Measurements from ENCODE around the gene PSMB3.

PSMB3 gene

DNA sequence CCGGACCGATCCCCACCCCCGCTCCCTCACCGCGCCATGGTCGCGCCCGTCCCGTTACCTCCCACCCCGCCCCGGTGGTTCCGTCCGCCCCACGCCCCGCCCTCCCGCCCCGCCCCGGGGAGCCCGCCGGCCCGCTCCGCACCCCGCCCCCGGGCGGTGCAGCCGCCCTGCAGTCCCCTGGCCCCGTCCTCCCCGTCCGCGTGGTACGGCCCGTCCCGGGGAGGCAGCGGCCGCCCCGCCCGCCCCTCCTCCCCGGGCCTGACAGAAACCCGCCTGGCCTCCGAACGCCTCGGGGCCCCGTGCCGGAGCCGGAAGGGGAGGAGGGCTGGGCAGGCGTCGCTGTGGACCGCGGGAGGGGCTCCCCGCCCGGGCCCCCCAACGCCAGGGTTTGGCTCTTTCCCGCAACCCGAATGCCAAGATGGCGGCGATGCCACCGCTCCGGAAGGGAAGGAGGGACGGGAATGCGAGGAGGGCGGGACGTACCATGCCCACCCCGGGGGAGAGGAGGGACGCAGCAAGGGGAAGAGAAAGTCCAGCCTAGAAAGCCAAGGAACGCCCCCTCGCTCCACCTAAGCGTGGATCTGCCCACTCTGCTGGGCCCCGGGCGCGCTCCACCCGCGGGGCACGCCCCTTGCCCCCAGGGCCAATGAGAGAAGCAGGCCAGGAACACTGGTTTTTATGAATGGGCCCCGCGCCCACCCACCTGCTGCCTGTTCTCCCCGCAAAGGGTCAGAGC is 47.1 kb downstream of the PSMB3 start, which contains the start of gene PIP4K2B:
Gene PIP4K2B (minus strand): TSS at position 56 of the 736 bp plus-strand sequence. CDS start 132 bp downstream, outside the sequence.
- Histone ChIP-seq H4K20me1 (ENCODE audit: insufficient read depth, low read length) (peaks cover 37% of the 10 kb centered on the region), H3K36me3 (ENCODE audit: insufficient read depth, low read length) (peaks cover 63% of the 10 kb centered on the region), H3K27ac (ENCODE audit: low read length) (peak within 1 kb of the TSS; percentile 86), H3K79me2 (ENCODE audit: insufficient read depth, low read length) (peaks cover 45% of the 10 kb centered on the region), H3K9me3 (ENCODE audit: insufficient read depth, low read length, severe bottlenecking) (no peaks in the 10 kb centered on the region), H3K9ac (ENCODE audit: low read depth, low read length) (peak within 1 kb of the TSS; percentile 87), H2AFZ (ENCODE audit: low read depth, low read length) (peak within 1 kb of the TSS; percentile 79), H3K4me2 (ENCODE audit: insufficient read depth, low read length) (peak within 1 kb of the TSS; percentile 86), H3K27me3 (ENCODE audit: insufficient read depth, low read length, poor library complexity) (no peaks in the 10 kb centered on the region), H3K4me1 (ENCODE audit: insufficient read depth, low read length) (peaks cover 40% of the 10 kb centered on the region), H3K4me3 (ENCODE audit: low read depth in 1 of 2, low read length in 2 of 2) (peak within 1 kb of the TSS; percentile 76 to 83)
- DNase-seq (peak; percentile 96), ATAC-seq (ENCODE audit: insufficient read depth, low read depth) (peak; percentile 88)
- TF ChIP-seq, protein P1, sequence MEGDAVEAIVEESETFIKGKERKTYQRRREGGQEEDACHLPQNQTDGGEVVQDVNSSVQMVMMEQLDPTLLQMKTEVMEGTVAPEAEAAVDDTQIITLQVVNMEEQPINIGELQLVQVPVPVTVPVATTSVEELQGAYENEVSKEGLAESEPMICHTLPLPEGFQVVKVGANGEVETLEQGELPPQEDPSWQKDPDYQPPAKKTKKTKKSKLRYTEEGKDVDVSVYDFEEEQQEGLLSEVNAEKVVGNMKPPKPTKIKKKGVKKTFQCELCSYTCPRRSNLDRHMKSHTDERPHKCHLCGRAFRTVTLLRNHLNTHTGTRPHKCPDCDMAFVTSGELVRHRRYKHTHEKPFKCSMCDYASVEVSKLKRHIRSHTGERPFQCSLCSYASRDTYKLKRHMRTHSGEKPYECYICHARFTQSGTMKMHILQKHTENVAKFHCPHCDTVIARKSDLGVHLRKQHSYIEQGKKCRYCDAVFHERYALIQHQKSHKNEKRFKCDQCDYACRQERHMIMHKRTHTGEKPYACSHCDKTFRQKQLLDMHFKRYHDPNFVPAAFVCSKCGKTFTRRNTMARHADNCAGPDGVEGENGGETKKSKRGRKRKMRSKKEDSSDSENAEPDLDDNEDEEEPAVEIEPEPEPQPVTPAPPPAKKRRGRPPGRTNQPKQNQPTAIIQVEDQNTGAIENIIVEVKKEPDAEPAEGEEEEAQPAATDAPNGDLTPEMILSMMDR (IDR thresholded peaks at IDR 0.05; ENCODE audit: borderline replicate concordance, extremely low read depth, low read length, poor library complexity, severe bottlenecking): no peak
- no peak for TF ChIP-seq EZH2 (IDR thresholded peaks at IDR 0.05; ENCODE audit: borderline replicate concordance, low read depth, low read length, severe bottlenecking)

DNA sequence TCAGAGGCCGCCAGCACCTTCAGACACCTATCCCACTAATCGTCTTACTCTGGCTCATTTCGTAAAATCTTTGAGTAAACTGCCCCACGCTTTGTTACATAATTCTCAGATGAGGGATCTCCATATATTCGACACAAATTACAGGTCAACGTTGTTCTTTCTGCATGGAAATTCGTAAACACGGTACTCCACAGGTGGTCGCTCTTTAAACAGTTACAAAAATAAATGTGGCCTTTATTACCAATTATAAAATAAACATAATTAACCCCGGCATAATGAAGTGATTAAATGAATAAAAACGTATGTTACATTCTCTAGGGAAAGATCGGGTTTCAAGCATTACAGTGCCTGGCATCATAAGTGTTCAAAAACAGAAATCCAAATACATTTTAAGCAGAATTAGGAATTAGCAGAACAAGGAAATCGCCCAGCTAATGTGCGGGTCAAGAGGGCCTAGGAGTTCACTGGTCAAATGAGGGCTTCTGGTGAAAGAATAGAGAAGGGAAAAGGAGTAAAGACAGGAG is 47.8 kb downstream of the PSMB3 start:
- H3K9me3 ChIP-seq (ENCODE audit: insufficient read depth, low read length, severe bottlenecking): no peaks in the 10 kb centered on the region
- peak overlapping the region; percentile 67 for H2AFZ ChIP-seq (ENCODE audit: low read depth, low read length)
- peak overlapping the region; percentile 70 for H3K4me2 ChIP-seq (ENCODE audit: insufficient read depth, low read length)
- no peak for ATAC-seq (ENCODE audit: insufficient read depth, low read depth)
- DNase-seq: no peak
- TF ChIP-seq EZH2 (IDR thresholded peaks at IDR 0.05; ENCODE audit: borderline replicate concordance, low read depth, low read length, severe bottlenecking): no peak
- TF ChIP-seq, protein P1 (IDR thresholded peaks at IDR 0.05; ENCODE audit: borderline replicate concordance, extremely low read depth, low read length, poor library complexity, severe bottlenecking): no peak
- H3K27me3 ChIP-seq (ENCODE audit: insufficient read depth, low read length, poor library complexity): no peaks in the 10 kb centered on the region
- peak overlapping the region; percentile 34 to 83; a peak in 3 of 4 replicates for H3K4me3 ChIP-seq (ENCODE audit: low read depth in 1 of 2, low read length in 2 of 2)
- peaks cover 34% of the 10 kb centered on the region for H4K20me1 ChIP-seq (ENCODE audit: insufficient read depth, low read length)
- H3K27ac ChIP-seq (ENCODE audit: low read length): peak overlapping the region; percentile 86
- peaks cover 40% of the 10 kb centered on the region for H3K79me2 ChIP-seq (ENCODE audit: insufficient read depth, low read length)
- peaks cover 40% of the 10 kb centered on the region for H3K4me1 ChIP-seq (ENCODE audit: insufficient read depth, low read length)
- H3K9ac ChIP-seq (ENCODE audit: low read depth, low read length): peak overlapping the region; percentile 87
- peaks cover 66% of the 10 kb centered on the region for H3K36me3 ChIP-seq (ENCODE audit: insufficient read depth, low read length)

DNA sequence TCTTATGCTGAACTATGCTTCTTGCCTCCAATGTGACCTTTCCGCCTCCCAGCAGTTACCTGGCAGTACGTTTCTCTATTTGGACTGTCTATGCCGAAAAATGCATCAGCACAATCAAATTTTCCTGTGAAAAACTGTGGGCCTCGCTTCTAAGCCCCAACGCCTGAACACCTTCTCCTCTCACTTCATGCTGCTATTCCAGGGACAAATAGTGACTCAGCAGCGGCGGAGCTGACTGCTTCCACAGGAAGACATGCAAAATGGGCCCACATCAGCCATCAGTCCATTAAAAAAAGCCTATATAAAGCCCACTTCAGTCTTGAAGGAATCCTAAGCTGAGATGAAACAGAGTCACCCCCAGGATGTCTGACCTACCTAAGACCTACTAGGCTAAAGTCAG is 57.3 kb downstream of the PSMB3 start:
- no peak overlapping the region for H3K9ac ChIP-seq (ENCODE audit: low read depth, low read length)
- no peak overlapping the region for H2AFZ ChIP-seq (ENCODE audit: low read depth, low read length)
- no peak overlapping the region for H3K27ac ChIP-seq (ENCODE audit: low read length)
- H3K4me1 ChIP-seq (ENCODE audit: insufficient read depth, low read length): no peaks in the 10 kb centered on the region
- no peak overlapping the region for H3K4me3 ChIP-seq (ENCODE audit: low read depth in 1 of 2, low read length in 2 of 2)
- no peak overlapping the region for H3K4me2 ChIP-seq (ENCODE audit: insufficient read depth, low read length)
- no peaks in the 10 kb centered on the region for H3K27me3 ChIP-seq (ENCODE audit: insufficient read depth, low read length, poor library complexity)
- peaks cover 88% of the 10 kb centered on the region for H3K36me3 ChIP-seq (ENCODE audit: insufficient read depth, low read length)
- no peaks in the 10 kb centered on the region for H3K79me2 ChIP-seq (ENCODE audit: insufficient read depth, low read length)
- no peaks in the 10 kb centered on the region for H4K20me1 ChIP-seq (ENCODE audit: insufficient read depth, low read length)
- no peak for ATAC-seq (ENCODE audit: insufficient read depth, low read depth)
- no peaks in the 10 kb centered on the region for H3K9me3 ChIP-seq (ENCODE audit: insufficient read depth, low read length, severe bottlenecking)
- no peak for DNase-seq
- TF ChIP-seq, protein P1 (IDR thresholded peaks at IDR 0.05; ENCODE audit: borderline replicate concordance, extremely low read depth, low read length, poor library complexity, severe bottlenecking): no peak
- TF ChIP-seq EZH2 (IDR thresholded peaks at IDR 0.05; ENCODE audit: borderline replicate concordance, low read depth, low read length, severe bottlenecking): no peak

All from DND-41 (cell line).